Measurements from ENCODE around the gene CAMK1G. TPM values are rescaled to one million over a fixed set of nuclear protein-coding genes. Genes with fewer than 3 reads are reported as not detected.

CAMK1G gene
- total and polyA plus RNA-seq, 7 donors: 0.04 to 1.4 (median 0.46) TPM; not detected in 3

GRCh38 chr1:209619696-209620486 lies 36.4 kb downstream of the CAMK1G start:
- Histone ChIP-seq H3K4me3 (no peak overlapping the region), H3K27me3 (ENCODE audit: insufficient read depth in 3 of 3, low read length in 2 of 3) (no peaks in the 10 kb centered on the region), H3K27ac (peak overlapping the region; percentile 82), H3K36me3 (ENCODE audit: insufficient read depth in 1 of 2, low read depth in 1 of 2) (peaks cover 0 to 2% of the 10 kb centered on the region in 2 donors), H3K9me3 (no peaks in the 10 kb centered on the region), H3K4me1 (peaks cover 68% of the 10 kb centered on the region)
- ATAC-seq (no peak), DNase-seq (no peak)
- intact Hi-C loops (cut with DNase I): no loop called here
- no peak for TF ChIP-seq CTCF (IDR thresholded peaks at IDR 0.05)
- 90 to 94% (median 90%) methylated on average over 7 of the region's 7 CpGs for WGBS, 3 donors

GRCh38 chr1:209620487-209620884 lies 37.0 kb downstream of the CAMK1G start:
- intact Hi-C loops (cut with DNase I): no loop called here
- H3K36me3 ChIP-seq (ENCODE audit: insufficient read depth in 1 of 2, low read depth in 1 of 2): no peaks in the 10 kb centered on the region
- WGBS, 3 donors: 84 to 91% (median 87%) methylated on average over 3 of the region's 3 CpGs
- no peaks in the 10 kb centered on the region for H3K27me3 ChIP-seq (ENCODE audit: insufficient read depth in 3 of 3, low read length in 2 of 3)
- H3K4me1 ChIP-seq: peaks cover 70% of the 10 kb centered on the region
- no peak for TF ChIP-seq CTCF (IDR thresholded peaks at IDR 0.05)
- no peak overlapping the region for H3K4me3 ChIP-seq
- no peaks in the 10 kb centered on the region for H3K9me3 ChIP-seq
- ATAC-seq (no peak), DNase-seq (no peak)
- peak overlapping the region; percentile 82 for H3K27ac ChIP-seq

- intact Hi-C loops (cut with DNase I): no loop called here
Measured at GRCh38 chr1:209621286-209621685, 37.8 kb downstream of the CAMK1G start.

GRCh38 chr1:209621741-209622655 lies 38.5 kb downstream of the CAMK1G start:
- Histone ChIP-seq H3K36me3 (ENCODE audit: insufficient read depth in 1 of 2, low read depth in 1 of 2) (no peaks in the 10 kb centered on the region), H3K9me3 (no peaks in the 10 kb centered on the region), H3K4me3 (no peak overlapping the region), H3K4me1 (peaks cover 73% of the 10 kb centered on the region), H3K27ac (peak overlapping the region; percentile 66), H3K27me3 (ENCODE audit: insufficient read depth in 3 of 3, low read length in 2 of 3) (no peaks in the 10 kb centered on the region)
- no peak for ATAC-seq
- no peak for TF ChIP-seq CTCF (IDR thresholded peaks at IDR 0.05)
- intact Hi-C loops (cut with DNase I): no loop called here
- no peak for DNase-seq
- WGBS, 3 donors: 50 to 71% (median 54%) methylated on average over 11 of the region's 11 CpGs

More at GRCh38 chr1:209621286-209621685, 37.8 kb downstream of the CAMK1G start:
- H3K27ac ChIP-seq: peak overlapping the region; percentile 66
- no peak for TF ChIP-seq CTCF (IDR thresholded peaks at IDR 0.05)
- H3K9me3 ChIP-seq: no peaks in the 10 kb centered on the region
- no peaks in the 10 kb centered on the region for H3K36me3 ChIP-seq (ENCODE audit: insufficient read depth in 1 of 2, low read depth in 1 of 2)
- WGBS, 3 donors: 17 to 30% (median 23%) methylated on average over 4 of the region's 4 CpGs
- no peak overlapping the region for H3K4me3 ChIP-seq
- H3K27me3 ChIP-seq (ENCODE audit: insufficient read depth in 3 of 3, low read length in 2 of 3): no peaks in the 10 kb centered on the region
- DNase-seq: no peak
- ATAC-seq: no peak
- H3K4me1 ChIP-seq: peaks cover 71% of the 10 kb centered on the region

All from psoas muscle (tissue), 8 donors.